Limb (tissue), 2 donors: ENCODE measurements around the gene D2HGDH.

Source experiments
- DNase-seq, 2 donors: peaks; one replicate each; pipeline ENCODE4 v3.0.0-alpha.2; 2016; ENCODE audit errors: extremely low spot score in 2 of 2

Gene D2HGDH

DNA sequence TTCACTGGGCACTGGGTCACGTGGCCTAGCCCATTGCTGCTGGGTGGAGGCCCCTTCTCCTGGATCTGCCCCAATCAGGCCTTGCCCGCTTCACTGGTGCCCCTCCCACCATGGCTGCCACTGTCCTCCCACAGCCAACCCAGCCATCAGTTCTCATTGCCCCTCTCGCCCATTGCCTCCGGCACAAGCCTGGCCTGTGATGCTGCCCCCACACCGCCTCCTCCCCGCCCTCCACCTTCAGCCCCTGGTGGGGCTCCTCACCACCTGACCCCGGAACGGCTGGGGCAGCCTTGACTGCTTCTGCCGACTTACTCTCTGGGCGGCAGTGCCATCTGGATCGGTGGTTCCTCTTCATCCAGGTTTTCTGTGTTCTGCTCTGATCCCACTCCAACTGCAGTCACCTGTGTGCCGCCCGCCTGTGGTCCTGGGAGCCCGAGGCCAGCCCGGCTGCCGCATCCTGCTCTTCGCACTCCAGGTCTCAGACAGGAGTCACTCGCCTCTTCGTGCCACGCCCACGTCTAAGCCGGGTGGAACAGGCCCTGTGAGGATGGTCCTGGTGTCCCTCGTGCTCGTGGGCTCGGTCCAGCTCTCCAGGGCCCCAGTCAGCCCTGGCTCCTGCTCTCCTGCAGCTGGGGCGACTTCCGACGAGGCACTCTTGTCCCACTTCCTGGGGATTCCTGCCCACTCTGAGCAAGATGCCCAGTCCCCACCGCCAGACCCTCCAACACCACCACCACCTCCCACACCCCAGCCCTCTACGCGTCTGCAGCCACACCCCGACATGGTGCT lies 14.2 kb downstream of the D2HGDH start:
- no peak for DNase-seq

DNA sequence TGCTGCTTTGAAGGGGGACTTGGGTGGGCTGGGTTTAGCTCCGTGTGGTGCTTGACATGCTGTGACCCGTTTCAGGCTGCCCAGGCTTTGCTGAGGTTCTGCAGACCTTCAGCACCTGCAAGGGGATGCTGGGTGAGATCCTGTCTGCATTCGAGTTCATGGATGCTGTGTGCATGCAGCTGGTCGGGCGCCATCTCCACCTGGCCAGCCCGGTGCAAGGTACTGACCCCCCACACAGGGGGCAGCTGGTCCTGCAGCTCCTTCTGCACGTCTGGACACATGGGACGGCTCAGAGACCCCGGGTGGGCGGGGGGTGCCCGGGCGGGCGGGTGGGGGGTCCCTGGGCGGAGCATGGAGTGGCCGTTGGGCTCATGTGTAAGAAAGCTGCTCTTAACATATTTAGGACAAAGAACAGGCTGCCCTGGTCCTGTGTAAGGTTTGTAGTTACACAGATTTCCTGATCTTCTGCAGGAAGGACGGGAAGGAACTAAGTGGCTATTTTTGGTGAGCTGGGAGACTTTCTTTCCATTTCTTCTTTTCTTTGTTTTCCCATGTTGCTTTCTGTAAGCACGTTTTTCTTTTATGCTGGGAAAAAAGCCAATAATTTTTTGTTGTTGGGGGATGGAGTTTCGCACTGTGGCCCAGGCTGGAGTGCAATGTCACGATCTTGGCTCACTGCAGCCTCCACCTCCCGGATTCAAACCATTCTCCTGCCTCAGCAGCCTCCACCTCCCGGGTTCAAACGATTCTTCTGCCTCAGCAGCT lies 15.8 kb downstream of the D2HGDH start:
- no peak for DNase-seq

DNA sequence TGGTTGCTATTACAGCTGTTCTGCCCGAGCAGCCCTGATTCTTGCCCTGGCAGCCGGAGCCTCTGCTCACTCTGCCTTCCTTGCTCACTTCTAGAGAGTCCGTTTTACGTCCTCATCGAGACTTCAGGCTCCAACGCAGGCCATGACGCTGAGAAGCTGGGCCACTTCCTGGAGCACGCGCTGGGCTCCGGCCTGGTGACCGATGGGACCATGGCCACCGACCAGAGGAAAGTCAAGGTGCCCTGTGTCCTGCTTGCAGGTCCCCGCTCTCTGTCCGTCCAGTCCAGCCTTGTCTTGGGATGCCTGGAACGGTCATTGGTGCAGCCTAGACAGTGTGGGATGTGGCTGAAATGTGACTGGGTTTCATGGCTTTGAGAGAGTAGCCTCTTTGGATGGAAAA lies 16.7 kb downstream of the D2HGDH start:
- DNase-seq: no peak

DNA sequence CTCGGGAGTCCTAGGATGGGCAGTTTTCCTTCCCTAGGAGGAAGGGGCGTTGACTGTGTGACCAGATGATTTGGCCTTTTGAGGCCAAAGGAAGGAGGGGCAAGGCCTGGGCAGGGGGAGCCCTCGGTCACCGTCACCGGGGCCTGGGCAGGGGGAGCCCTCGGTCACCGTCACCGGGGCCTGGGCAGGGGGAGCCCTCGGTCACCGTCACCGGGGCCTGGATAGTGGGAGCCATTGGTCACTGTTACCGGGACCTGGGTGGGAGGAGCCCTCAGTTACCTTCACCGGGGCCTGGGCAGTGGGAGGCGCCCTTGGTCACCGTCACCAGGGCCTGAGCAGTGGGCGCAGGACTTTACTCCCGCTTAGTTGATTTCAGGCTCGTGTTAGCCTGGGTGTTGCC lies 17.3 kb downstream of the D2HGDH start:
- no peak for DNase-seq

DNA sequence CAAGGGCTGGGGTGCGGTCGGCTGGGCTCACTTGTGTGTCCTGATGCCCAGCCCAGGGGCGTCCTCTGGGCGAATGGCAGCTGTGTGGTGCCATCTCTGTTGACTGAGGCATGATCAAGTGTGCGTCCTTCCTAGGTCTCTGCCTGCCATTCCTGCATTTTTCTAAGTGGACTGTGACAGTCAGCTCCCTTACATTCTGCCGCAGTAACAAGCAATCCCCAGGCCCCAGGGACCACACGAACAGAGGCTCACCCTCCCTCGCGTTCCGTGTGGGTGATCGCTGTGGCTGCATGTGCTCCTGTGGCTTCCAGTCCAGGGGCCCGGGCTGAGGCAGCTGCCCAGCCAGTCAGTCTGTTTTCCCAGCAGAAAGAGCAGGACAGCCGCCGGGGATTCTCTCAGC lies 17.8 kb downstream of the D2HGDH start:
- DNase-seq: no peak

DNA sequence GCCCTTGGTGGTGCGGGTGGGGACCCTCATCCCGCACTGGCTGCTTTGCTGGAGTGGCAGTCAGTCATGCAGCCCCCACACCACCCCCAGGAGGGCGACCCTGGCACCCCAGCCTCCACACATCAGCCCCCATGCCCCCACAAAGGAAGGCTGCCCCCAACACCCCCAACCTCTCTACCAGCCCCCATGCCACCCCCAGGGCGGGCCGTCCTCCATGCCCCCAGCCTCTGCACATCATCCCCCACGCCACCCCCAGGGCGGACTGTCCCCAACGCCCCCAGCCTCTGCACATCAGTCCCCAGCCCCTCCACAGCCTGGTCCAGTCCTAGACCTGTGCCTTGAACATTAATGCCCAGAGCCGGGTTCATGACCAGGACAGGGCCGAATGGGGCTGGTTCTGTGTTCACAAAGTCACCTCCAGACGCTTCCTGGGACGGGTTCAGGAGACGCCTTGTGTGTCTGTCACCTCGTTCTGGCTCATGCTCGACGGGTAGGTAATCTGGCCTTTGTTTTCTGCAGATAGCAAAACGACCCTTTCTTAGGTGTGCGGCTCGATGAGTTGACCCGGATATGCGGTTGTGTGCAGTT lies 18.4 kb downstream of the D2HGDH start:
- DNase-seq: no peak

DNA sequence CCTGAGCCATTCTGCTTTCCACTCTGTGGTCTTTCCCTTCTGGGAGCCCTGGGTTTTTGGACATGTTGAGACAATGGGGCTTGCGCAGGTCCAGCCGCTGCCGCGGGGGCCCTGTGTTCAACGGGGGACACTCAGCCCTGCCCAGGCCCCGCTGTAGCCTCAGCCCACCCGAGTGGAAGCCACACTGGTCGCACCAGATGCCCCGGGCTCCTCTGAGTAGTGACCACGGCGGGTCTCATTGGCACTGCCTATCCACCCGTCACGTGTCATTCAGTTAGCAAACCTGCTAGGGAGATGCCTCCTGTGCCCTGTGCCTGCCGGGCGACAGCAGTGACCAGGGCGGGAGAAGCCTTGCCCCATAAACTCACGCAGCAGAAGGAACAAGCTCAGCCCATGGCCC lies 19.1 kb downstream of the D2HGDH start:
- no peak for DNase-seq

DNA sequence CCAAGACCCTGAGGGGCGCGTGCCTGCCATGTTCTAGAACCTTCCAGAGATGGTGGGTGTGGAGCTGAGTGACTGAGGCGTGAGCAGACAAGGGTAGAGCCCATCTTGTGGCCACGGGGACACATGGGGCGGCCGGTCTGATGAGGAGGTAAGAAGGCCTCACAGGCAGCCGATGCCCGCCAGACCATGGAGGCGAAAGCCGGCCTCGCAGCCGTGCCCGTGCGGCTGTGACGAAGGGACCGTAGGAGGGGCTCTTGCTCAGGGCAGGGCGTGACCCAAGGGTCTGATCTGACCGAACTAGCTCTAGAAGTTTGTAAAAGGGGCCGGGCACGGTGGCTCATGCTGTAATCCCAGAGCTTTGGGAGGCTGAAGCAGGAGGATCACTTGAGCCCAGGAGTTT lies 19.6 kb downstream of the D2HGDH start:
- DNase-seq: no peak

DNA sequence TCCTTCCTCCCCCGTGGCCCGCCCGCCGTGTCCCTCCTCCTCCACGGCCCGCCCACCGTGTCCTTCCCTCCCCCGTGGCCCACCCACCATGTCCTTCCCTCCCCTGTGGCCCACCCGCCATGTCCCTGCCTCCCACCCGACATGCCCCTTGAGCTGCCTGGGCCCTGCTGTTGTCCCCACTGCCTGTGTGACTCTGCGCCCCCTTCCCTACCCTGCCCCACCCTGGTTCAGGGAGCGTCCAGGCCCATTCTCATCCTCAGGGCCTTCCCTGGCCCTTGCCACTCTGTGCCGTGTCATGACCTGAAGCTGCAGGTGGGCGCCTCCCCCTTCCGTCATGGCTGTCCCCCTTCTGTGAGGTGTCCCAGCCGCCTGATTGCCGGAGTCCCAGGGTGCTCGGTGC lies 20.7 kb downstream of the D2HGDH start:
- no peak for DNase-seq

DNA sequence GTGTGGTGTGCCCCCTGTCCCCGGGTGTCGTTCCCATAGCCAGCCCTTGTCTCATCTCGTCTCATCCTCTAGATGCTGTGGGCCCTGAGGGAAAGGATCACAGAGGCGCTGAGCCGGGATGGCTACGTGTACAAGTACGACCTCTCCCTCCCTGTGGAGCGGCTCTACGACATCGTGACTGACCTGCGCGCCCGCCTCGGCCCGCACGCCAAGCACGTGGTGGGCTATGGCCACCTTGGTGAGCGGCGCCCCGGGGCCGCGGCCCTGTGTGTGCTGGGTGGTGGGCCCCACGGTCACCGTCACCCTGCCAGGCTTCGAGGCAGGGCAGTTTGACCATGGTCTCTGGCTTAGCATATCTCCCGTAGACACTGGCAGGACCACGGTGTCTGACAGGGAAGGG lies 21.3 kb downstream of the D2HGDH start:
- no peak for DNase-seq

DNA sequence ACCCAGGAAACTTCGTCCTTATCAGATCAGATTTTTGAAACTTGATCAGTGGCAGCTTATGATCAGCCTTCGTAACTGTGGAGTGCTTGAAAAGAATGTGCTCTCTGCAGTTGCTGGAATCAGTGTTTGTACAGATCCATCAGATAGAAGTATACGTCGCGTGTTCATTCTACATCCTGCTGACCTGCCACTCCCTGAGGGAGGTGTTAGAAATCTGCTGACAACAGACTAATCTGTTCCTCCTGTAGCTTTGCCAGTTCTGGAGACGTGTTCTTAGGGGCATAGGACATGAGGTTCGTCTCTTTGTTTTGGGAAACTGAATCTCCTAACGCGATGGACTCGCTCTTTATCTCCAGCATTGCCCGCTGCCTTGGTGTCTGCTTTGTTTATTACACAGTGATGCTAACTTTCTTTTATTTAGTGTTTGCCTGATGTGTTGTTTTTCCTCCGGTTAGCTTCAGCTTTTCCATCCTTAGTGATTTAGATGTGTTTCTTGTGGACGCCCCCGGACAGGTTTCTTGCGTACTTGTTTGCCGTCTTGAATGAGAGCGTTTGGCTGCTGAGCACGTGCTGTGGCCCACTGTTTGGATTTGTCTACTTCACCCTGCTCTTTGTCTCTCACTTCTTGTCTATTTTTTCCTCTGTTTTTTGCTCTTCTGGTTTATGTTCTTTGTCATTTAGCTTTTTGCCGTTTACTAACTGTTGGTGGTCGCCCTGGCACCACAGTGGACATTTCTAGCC lies 24.8 kb downstream of the D2HGDH start:
- DNase-seq: peak in 1 of 2 donors; percentile 3

DNA sequence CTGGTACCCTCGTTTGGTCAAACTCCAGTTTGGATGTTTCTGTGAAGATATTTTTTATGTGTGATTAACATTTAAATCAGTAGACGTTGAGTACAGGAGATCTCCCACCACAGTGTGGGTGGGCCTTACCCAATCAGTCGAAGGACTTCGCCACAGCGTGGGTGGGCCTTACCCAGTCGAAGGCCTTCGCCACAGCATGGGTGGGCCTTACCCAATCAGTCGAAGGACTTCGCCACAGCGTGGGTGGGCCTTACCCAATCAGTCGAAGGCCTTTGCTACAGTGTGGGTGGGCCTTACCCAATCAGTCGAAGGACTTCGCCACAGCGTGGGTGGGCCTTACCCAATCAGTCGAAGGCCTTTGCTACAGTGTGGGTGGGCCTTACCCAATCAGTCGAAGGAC lies 25.5 kb downstream of the D2HGDH start:
- peak in 1 of 2 donors; percentile 17 for DNase-seq

DNA sequence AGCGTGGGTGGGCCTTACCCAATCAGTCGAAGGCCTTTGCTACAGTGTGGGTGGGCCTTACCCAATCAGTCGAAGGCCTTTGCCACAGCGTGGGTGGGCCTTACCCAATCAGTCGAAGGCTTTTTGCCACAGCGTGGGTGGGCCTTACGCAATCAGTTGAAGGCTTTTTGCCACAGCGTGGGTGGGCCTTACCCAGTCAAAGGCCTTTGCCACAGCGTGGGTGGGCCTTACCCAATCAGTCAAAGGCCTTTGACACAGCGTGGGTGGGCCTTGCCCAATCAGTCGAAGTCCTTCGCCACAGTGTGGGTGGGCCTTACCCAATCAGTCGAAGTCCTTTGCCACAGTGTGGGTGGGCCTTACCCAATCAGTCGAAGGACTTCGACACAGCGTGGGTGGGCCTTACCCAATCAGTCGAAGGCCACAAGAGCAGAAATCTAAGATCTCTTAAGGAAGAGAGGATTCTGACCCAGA lies 25.9 kb downstream of the D2HGDH start:
- peak in 1 of 2 donors; percentile 33 for DNase-seq

DNA sequence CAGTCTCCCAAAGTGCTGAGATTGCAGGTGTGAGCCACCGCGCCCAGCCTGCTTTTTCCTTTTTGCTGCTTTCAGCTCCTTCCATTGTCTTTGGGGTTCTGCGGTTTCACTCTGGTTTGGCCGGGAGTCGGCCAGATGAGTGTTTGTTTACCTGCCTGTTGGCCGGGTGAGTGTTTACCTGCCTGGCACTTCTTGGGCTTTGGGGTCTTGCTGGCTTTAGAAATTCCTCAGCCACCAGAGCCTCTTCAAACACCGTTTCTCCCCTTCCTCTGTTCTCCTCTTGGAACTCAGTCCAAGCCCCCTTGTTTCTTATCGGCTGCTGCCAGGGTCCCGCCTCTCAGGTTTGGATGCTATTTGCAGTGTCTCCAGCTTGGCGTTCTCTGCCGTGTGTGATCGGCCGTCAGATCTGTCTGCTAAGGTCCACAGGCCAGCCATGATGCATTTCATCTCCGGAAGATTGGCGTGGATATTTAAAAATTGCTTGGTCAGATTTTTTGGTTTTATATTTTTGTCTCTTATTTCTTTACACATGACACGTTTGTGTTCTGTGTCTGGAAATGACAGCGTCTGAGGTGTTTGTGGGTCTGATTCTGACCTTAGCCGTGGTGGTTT lies 28.0 kb downstream of the D2HGDH start:
- no peak for DNase-seq

DNA sequence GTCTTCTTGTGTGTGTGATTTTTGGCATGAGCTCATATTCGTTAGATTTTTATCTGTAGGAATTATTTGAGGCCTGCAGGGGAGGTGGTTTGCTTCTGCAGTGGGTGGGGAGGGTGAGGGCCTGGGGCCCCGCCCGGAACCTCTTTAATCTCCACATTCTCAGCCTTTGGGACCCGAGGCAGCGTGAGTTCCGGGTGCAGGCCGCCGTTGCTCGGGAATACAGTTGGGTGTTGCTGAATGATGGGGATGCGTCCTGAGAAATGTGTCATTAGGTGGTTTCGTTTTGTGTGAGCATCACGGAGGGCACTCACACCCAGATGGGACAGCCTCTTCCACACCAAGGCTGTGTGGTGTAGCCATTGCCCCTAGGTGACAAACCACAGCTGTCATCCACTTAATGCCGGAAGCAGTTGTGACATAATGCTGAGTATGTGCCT lies 28.5 kb downstream of the D2HGDH start:
- no peak for DNase-seq

DNA sequence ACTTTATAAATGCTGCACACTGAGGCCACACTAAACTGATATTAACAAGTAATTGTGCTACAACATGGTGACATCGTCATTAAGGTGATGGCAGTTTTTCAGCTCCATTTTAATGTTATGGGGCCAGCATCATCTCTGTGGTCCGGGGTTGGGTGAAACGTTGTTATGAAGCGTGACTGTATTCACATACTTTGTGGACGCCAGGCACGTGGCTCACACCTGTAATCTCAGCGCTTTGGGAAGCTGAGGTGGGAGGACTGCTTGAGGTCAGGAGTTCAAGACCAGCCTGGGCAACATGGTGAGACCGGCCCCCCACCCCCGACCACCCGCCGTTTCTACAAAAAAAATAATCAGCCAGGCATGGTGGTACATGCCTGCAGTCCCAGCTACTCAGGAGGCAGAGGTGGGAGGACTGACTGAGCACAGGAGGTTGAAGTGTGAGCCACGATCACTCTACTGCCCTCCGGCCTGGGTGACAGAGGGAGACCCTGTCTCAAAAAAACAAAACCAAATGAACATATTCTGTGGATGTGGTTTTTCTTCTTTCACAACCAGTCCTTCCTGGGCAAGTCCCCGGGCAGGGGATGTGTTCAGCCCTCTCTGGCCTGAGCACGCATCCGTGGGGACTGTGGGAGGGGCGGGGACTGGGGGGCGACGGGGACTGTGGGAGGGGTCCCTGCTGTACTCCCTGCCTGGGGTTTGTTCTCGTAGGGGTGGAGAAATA lies 29.3 kb downstream of the D2HGDH start:
- DNase-seq: no peak

DNA sequence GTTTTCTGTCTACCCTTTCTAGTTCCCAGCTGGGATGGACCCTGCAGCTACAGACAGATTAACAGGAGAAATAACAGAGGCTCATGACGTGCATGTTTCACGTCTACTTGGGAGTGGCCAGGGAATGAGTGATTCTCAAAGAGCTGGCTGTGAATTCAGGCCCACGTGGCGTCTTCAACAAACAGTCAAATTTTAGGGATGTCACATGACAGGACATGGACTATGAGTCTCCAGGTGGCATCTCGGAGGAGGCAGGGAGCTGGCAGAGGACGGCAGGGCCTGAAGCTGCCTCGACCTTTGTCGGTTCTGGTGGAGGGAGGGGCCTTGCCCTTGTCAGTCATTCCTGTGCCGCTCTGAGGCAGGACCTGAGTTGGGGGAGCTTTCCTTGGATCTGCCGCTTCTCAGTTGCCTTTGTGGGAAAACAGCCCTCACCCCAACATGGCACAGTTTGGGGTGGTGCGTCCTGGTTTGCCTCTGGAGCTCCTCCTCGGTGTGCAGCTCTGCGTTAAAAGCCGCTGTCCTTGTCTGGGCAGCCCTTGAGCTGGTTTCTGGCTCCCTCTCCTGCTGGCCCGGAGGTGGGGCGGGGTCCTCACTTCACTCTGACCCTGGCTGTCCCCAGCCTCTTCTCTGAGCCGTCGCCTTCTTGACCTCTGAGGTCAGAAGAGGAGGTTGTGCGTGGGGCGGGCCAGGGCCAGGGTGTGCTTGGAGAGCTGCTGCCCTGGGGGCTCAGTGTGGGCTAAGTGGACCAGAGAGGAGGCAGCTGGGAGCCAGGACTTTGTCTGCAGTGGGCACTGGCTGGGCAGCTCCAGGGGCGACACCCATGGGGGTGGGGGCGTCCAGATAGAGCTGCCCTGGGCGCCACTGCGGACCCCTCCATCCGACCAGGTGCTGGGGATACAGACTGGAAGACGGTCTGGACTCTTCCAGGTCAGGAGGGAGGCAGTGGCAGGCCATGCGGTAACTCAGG lies 30.1 kb downstream of the D2HGDH start:
- DNase-seq: peak in 1 of 2 donors; percentile 32

DNA sequence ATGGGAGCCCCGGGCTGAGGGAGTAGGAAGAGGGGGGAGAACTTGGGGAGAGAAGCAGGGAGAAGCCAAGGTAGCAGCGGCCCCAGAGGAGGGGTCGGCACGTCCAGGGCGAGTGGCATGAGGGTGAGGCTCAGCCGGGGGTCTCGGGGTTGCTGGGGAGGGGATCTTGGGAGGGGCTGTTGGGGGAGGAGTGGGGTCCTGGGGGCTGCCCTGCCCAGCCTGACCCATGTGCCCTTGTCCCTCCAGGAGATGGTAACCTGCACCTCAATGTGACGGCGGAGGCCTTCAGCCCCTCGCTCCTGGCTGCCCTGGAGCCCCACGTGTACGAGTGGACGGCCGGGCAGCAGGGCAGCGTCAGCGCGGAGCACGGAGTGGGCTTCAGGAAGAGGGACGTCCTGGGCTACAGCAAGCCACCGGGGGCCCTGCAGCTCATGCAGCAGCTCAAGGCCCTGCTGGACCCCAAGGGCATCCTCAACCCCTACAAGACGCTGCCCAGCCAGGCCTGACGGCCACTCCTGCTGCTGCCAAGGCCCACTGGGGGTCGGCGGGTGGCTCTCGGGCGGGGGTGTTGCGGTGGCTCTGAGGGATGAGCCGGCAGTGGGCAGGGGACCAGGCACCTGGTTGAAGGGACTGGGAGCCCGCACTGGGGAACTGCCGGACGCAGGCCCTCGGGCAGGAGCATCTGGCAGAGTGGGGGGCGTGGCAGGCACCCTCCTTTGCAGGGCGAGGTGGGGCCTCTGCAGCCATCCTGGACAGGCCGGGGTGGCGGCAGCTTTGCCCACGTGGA lies 33.2 kb downstream of the D2HGDH start:
- DNase-seq: peak in 1 of 2 donors; percentile 28
